Uterine smooth muscle cell (primary cell): ENCODE measurements around the gene NGEF. TPM values are rescaled to one million over a fixed set of nuclear protein-coding genes. Genes with fewer than 3 reads are reported as not detected.

Experiments
- total RNA-seq: library from RNA; depleted of rRNA; stranded (reverse); fragments of >200 nt; gene quantifications from 2 replicates; pipeline ENCODE4 v1.2.3, GENCODE V29; 2014

The NGEF gene
- 1.2 and 13.7 TPM in 2 replicates for total RNA-seq

GRCh38 chr2:233013027-233013461 lies at the start of gene NGEF:
Gene NGEF (minus strand): TSS chr2:233013256. CDS start chr2:232974890, 38,366 bp downstream.

GRCh38 chr2:233059797-233060500 lies 46.9 kb upstream of the NGEF start, which contains the start of gene INPP5D:
Gene INPP5D (plus strand): TSS chr2:233060342. CDS start chr2:233060479, 137 bp downstream.

GRCh38 chr2:233032551-233033320 lies 19.7 kb upstream of the NGEF start, which contains the start of gene NEU2:
Gene NEU2 (plus strand): TSS chr2:233032672. CDS start chr2:233032672, 0 bp downstream.

GRCh38 chr2:232870018-232870765 lies 142.9 kb downstream of the NGEF start, which contains the start of gene SNORC:
Gene SNORC (plus strand): TSS chr2:232870264. CDS start chr2:232870342, 78 bp downstream.

Other genes starting within 250 kb of the NGEF start
- not detected in 2 replicates for gene KCNJ13, start 236.7 kb downstream of the NGEF start, total RNA-seq
- gene SNORC, start 143.0 kb downstream of the NGEF start, total RNA-seq: 0.44 and 1.2 TPM in 2 replicates
- gene NEU2, start 19.4 kb upstream of the NGEF start, total RNA-seq: not detected in 2 replicates
- gene INPP5D, start 47.1 kb upstream of the NGEF start, total RNA-seq: 0.11 and 1.6 TPM in 2 replicates
- 33.6 and 53.6 TPM in 2 replicates for gene ATG16L1, start 238.4 kb upstream of the NGEF start, total RNA-seq